Loucy (cell line): ENCODE measurements around the gene FCN2.
"Not testable (repeated sequence)": the region's sequence is repeated elsewhere in the genome, so short reads cannot be mapped to it uniquely, and the experiment has no call there.

ENCODE experiments used
- H2AFZ ChIP-seq: fragments of 200-600 bp; sonication (generic); 2 replicates; pipeline ENCODE4 v1.6.0; 2016; ENCODE audit warnings: antibody characterized with exemption, mild to moderate bottlenecking, low read length, moderate library complexity
- H3F3A ChIP-seq: fragments of 200-600 bp; 2 replicates; pipeline ENCODE4 v1.6.0; 2016; ENCODE audit warnings: antibody characterized with exemption, low read depth, mild to moderate bottlenecking
- H3K27me3 ChIP-seq: fragments of 200-600 bp; sonication (generic); 2 replicates; pipeline ENCODE4 v1.6.1; 2014; ENCODE audit warnings: low read length, mild to moderate bottlenecking; ENCODE audit not compliant: insufficient read depth, poor library complexity, severe bottlenecking
- H3K36me3 ChIP-seq: fragments of 200-600 bp; sonication (generic); 2 replicates; pipeline ENCODE4 v1.6.1; 2016; ENCODE audit warnings: low read length; ENCODE audit not compliant: insufficient read depth
- H3K4me1 ChIP-seq: fragments of 200-600 bp; sonication (generic); 2 replicates; pipeline ENCODE4 v1.5.1; 2014; ENCODE audit warnings: low read length, mild to moderate bottlenecking; ENCODE audit not compliant: insufficient read depth, poor library complexity, severe bottlenecking
- H3K4me2 ChIP-seq: fragments of 200-600 bp; sonication (generic); 2 replicates; pipeline ENCODE4 v1.6.0; 2014; ENCODE audit warnings: antibody characterized with exemption, low read length, low read depth, mild to moderate bottlenecking; ENCODE audit not compliant: poor library complexity, severe bottlenecking
- H3K4me3 ChIP-seq: fragments of 200-600 bp; sonication (generic); 2 replicates; pipeline ENCODE4 v1.5.1; 2014; ENCODE audit warnings: low read length, mild to moderate bottlenecking, mixed read lengths; ENCODE audit not compliant: poor library complexity, severe bottlenecking
- H3K79me2 ChIP-seq: fragments of 200-600 bp; sonication (generic); 2 replicates; pipeline ENCODE4 v1.6.1; 2014; ENCODE audit warnings: low read length; ENCODE audit not compliant: insufficient read depth
- H3K9ac ChIP-seq: fragments of 200-600 bp; sonication (generic); 2 replicates; pipeline ENCODE4 v1.6.0; 2014; ENCODE audit warnings: mild to moderate bottlenecking, low read depth, low read length, moderate library complexity; ENCODE audit not compliant: poor library complexity, severe bottlenecking
- H3K9me2 ChIP-seq: fragments of 200-600 bp; sonication (generic); replicated peaks from 2 replicates; pipeline ENCODE4 v1.6.1; 2016; ENCODE audit warnings: low read depth, low read length, mixed read lengths
- H3K9me3 ChIP-seq: fragments of 200-600 bp; sonication (generic); 2 replicates; pipeline ENCODE4 v1.6.1; 2014; ENCODE audit warnings: mild to moderate bottlenecking, antibody characterized with exemption, low read length, low read depth; ENCODE audit not compliant: insufficient read depth
- H4K20me1 ChIP-seq: fragments of 200-600 bp; sonication (generic); 2 replicates; pipeline ENCODE4 v1.6.0; 2014; ENCODE audit warnings: antibody characterized with exemption, low read length, mild to moderate bottlenecking; ENCODE audit not compliant: insufficient read depth, poor library complexity, severe bottlenecking
- EZH2phosphoT487 ChIP-seq: fragments of 200-600 bp; IDR thresholded peaks from 2 replicates; pipeline ENCODE4 v1.6.1; 2018; ENCODE audit warnings: antibody characterized with exemption, mild to moderate bottlenecking, moderate library complexity, borderline replicate concordance
- TF ChIP-seq, protein P1 (sequence below): fragments of 200-600 bp; sonication (generic); conservative IDR thresholded peaks from 2 replicates; pipeline ENCODE4 v1.5.1; 2014; ENCODE audit warnings: mild to moderate bottlenecking, antibody characterized with exemption, low read length

The FCN2 gene

GRCh38 chr9:134855231-134855899 is 25.2 kb upstream of the FCN2 start:
- TF ChIP-seq, protein P1, sequence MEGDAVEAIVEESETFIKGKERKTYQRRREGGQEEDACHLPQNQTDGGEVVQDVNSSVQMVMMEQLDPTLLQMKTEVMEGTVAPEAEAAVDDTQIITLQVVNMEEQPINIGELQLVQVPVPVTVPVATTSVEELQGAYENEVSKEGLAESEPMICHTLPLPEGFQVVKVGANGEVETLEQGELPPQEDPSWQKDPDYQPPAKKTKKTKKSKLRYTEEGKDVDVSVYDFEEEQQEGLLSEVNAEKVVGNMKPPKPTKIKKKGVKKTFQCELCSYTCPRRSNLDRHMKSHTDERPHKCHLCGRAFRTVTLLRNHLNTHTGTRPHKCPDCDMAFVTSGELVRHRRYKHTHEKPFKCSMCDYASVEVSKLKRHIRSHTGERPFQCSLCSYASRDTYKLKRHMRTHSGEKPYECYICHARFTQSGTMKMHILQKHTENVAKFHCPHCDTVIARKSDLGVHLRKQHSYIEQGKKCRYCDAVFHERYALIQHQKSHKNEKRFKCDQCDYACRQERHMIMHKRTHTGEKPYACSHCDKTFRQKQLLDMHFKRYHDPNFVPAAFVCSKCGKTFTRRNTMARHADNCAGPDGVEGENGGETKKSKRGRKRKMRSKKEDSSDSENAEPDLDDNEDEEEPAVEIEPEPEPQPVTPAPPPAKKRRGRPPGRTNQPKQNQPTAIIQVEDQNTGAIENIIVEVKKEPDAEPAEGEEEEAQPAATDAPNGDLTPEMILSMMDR = no peak
- no peak for TF ChIP-seq EZH2phosphoT487

GRCh38 chr9:134855900-134856377 is 24.7 kb upstream of the FCN2 start:
- Histone ChIP-seq H3K36me3 (no peaks in the 10 kb centered on the region), H3K9me3 (peaks cover 2% of the 10 kb centered on the region; the same call in 1 of the 2 replicates), H2AFZ (no peak overlapping the region)

More at GRCh38 chr9:134855231-134855899, 25.2 kb upstream of the FCN2 start:
- H4K20me1 ChIP-seq = no peaks in the 10 kb centered on the region
- H2AFZ ChIP-seq = no peak overlapping the region
- H3F3A ChIP-seq = no peaks in the 10 kb centered on the region
- no peak overlapping the region for H3K4me3 ChIP-seq
- no peaks in the 10 kb centered on the region for H3K9me2 ChIP-seq
- H3K9ac ChIP-seq = no peak overlapping the region
- no peaks in the 10 kb centered on the region for H3K79me2 ChIP-seq
- H3K9me3 ChIP-seq = peaks cover 2% of the 10 kb centered on the region; the same call in 1 of the 2 replicates
- H3K27me3 ChIP-seq = no peaks in the 10 kb centered on the region
- H3K36me3 ChIP-seq = no peaks in the 10 kb centered on the region
- H3K4me1 ChIP-seq = no peaks in the 10 kb centered on the region
- H3K4me2 ChIP-seq = no peak overlapping the region

GRCh38 chr9:134857451-134857850 is 23.2 kb upstream of the FCN2 start:
- H3K9ac ChIP-seq, H2AFZ ChIP-seq, H4K20me1 ChIP-seq, H3K36me3 ChIP-seq, H3K27me3 ChIP-seq, H3K9me3 ChIP-seq, H3K4me3 ChIP-seq, H3F3A ChIP-seq, H3K4me1 ChIP-seq, H3K4me2 ChIP-seq, H3K9me2 ChIP-seq, H3K79me2 ChIP-seq: not testable (repeated sequence)

More at GRCh38 chr9:134855900-134856377, 24.7 kb upstream of the FCN2 start:
- no peaks in the 10 kb centered on the region for H3K9me2 ChIP-seq
- no peaks in the 10 kb centered on the region for H3K79me2 ChIP-seq
- no peak overlapping the region for H3K4me2 ChIP-seq
- H3F3A ChIP-seq = no peaks in the 10 kb centered on the region
- H4K20me1 ChIP-seq = no peaks in the 10 kb centered on the region
- no peaks in the 10 kb centered on the region for H3K27me3 ChIP-seq
- H3K4me3 ChIP-seq = no peak overlapping the region
- no peaks in the 10 kb centered on the region for H3K4me1 ChIP-seq
- no peak for TF ChIP-seq EZH2phosphoT487
- TF ChIP-seq, protein P1 = no peak
- no peak overlapping the region for H3K9ac ChIP-seq
